ENCODE data around the gene TMEM62. TPM values are rescaled to one million over a fixed set of nuclear protein-coding genes. Genes with fewer than 3 reads are reported as not detected.
A peak's percentile ranks its signal among the peaks of the same experiment; 100 is the strongest.

Gene TMEM62
- 10 to 100 TPM; 28.0 to 31.0 TPM for total RNA-seq
- polyA plus RNA-seq (ENCODE audit: insufficient read length in 6 of 6): 10 to 100 TPM; 16.7 to 22.0 (median 18.7) TPM
- long read RNA-seq, donor 1, transcript TMEM62-206 (2 exons, 848 nt): major isoform, 6 of 7 reads
- long read RNA-seq, donor 1, partial matches to known transcripts: 0 of 7 reads
- long read RNA-seq, donor 1, other reads (novel, unspliced or antisense): 0 of 7 reads
- long read RNA-seq, donor 2, partial matches to known transcripts: 0 of 3 reads
- long read RNA-seq, donor 2, other reads (novel, unspliced or antisense): 0 of 3 reads
- long read RNA-seq, donor 3, partial matches to known transcripts: 0 of 3 reads
- long read RNA-seq, donor 3, other reads (novel, unspliced or antisense): 0 of 3 reads
- long read RNA-seq, donor 4, partial matches to known transcripts: 0 of 2 reads
- long read RNA-seq, donor 4, other reads (novel, unspliced or antisense): 1 of 2 reads
- long read RNA-seq, donor 5, partial matches to known transcripts: 0 of 6 reads
- long read RNA-seq, donor 5, other reads (novel, unspliced or antisense): 0 of 6 reads
- long read RNA-seq, donor 6, partial matches to known transcripts: 0 of 2 reads
- long read RNA-seq, donor 6, other reads (novel, unspliced or antisense): 0 of 2 reads
- long read RNA-seq, donor 7, partial matches to known transcripts: 8 of 9 reads
- long read RNA-seq, donor 7, other reads (novel, unspliced or antisense): 0 of 9 reads
- long read RNA-seq, donor 8, partial matches to known transcripts: 0 of 2 reads
- long read RNA-seq, donor 8, other reads (novel, unspliced or antisense): 0 of 2 reads
- long read RNA-seq, donor 9: 0 reads
- long read RNA-seq, donor 10, partial matches to known transcripts: 0 of 2 reads
- long read RNA-seq, donor 10, other reads (novel, unspliced or antisense): 0 of 2 reads
- long read RNA-seq, donor 11: 0 reads
- long read RNA-seq, donor 12, partial matches to known transcripts: 10 of 11 reads
- long read RNA-seq, donor 12, other reads (novel, unspliced or antisense): 0 of 11 reads

DNA sequence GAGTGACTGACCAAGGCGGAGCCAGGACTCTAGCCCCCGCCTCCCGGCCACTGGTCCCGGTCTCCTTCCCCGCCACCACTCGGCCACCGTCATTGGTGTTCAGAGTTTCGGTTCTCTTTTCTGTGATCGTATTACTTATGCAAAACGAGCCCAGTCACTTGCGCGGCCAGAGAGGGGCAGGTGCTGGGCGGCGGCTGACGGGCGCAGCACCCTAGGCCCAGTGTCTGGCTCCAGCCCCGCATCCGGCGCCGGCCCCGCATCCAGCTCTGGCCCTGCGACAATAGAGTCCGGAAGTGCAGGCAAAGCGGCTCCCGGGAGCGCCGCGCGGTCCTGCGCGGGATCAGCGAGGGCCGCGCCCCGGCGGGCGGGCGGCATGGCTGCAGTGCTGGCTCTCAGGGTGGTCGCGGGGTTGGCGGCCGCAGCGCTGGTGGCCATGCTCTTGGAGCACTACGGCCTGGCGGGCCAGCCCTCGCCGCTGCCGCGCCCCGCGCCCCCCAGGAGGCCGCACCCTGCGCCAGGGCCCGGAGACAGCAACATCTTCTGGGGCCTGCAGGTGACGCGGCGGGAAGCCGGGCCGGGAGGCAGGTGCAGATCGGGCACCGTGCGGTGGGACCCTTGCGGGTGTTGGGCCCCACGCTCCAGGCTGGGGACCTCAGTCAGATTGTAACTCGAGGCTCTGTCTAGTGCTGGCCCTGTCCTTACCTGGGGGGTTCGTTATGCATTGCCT is at the start of gene TMEM62:
TMEM62 (plus strand) TSS at position 157 of the 727 bp plus-strand sequence; CDS start at position 374, 217 bp downstream.
- H3K36me3 ChIP-seq: peaks cover 0 to 27% of the 10 kb centered on the region in 2 donors
- peak within 1 kb of the TSS; percentile 82 to 85 for H3K4me3 ChIP-seq
- intact Hi-C loops (cut with DNase I): no loop called here
- TF ChIP-seq CTCF (IDR thresholded peaks at IDR 0.05): no peak
- ATAC-seq (peak; percentile 97), DNase-seq (peak; percentile 37 to 95 (median 82))
- H3K9me3 ChIP-seq: no peaks in the 10 kb centered on the region
- H3K27me3 ChIP-seq: no peaks in the 10 kb centered on the region
- peak within 1 kb of the TSS; percentile 87 to 88 for H3K27ac ChIP-seq
- peaks cover 0 to 26% of the 10 kb centered on the region in 2 donors for H3K4me1 ChIP-seq

DNA sequence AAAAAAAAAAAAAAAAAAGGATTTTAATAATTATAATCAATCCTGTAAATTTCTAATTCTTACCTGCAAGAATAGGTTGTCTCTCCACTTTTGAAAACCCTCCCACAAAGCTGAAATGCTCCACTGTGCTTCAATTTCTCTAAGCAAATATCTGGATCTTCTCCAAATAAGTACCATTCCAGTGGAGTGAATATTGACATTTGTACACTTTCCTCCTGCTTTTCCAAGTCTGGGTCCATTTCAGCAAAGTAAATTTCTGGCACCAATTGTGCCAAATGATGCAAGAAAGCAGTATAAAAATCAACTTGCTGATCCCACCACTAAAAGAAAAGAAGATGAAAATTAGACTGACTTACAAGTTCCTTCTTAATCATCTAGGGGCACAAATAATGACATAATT is 47.5 kb upstream of the TMEM62 start:
- ATAC-seq: peak; percentile 62

GRCh38 chr15:43086551-43086950 is 46.8 kb upstream of the TMEM62 start:
- no peaks in the 10 kb centered on the region for H3K27me3 ChIP-seq
- intact Hi-C loops (cut with DNase I): no loop called here
- peaks cover 0 to 4% of the 10 kb centered on the region in 2 donors for H3K4me1 ChIP-seq
- H3K4me3 ChIP-seq: no peak overlapping the region
- peaks cover 0 to 56% of the 10 kb centered on the region in 2 donors for H3K36me3 ChIP-seq
- H3K9me3 ChIP-seq: no peaks in the 10 kb centered on the region
- no peak for TF ChIP-seq CTCF (IDR thresholded peaks at IDR 0.05)
- no peak overlapping the region for H3K27ac ChIP-seq
- ATAC-seq: no peak
- no peak for DNase-seq

More for the DNA sequence above, 47.5 kb upstream of the TMEM62 start:
- Histone ChIP-seq H3K4me3 (no peak overlapping the region), H3K36me3 (peaks cover 0 to 56% of the 10 kb centered on the region in 2 donors), H3K9me3 (no peaks in the 10 kb centered on the region), H3K27ac (no peak overlapping the region), H3K4me1 (peaks cover 0 to 4% of the 10 kb centered on the region in 2 donors), H3K27me3 (no peaks in the 10 kb centered on the region)
- DNase-seq: no peak
- intact Hi-C loops (cut with DNase I): no loop called here
- no peak for TF ChIP-seq CTCF (IDR thresholded peaks at IDR 0.05)

- no peak for DNase-seq
- Histone ChIP-seq H3K36me3 (peaks cover 0 to 16% of the 10 kb centered on the region in 2 donors), H3K9me3 (no peaks in the 10 kb centered on the region), H3K27me3 (no peaks in the 10 kb centered on the region), H3K27ac (no peak overlapping the region), H3K4me1 (peaks cover 0 to 32% of the 10 kb centered on the region in 2 donors), H3K4me3 (no peak overlapping the region)
- intact Hi-C loops (cut with DNase I): no loop called here
- ATAC-seq: no peak
- TF ChIP-seq CTCF (IDR thresholded peaks at IDR 0.05): no peak
Measured at GRCh38 chr15:43091859-43092258, 41.5 kb upstream of the TMEM62 start.

Data from left lung (tissue), 14 donors.